HCT116 (cell line): ENCODE results near the gene DOCK2.

ENCODE experiments used
- CEBPB ChIP-seq: IDR thresholded peaks from 2 replicates; pipeline ENCODE4 v1.6.1; 2012; ENCODE audit warnings: low read depth
- EZH2phosphoT487 ChIP-seq: fragments of 200-600 bp; IDR thresholded peaks from 2 replicates; pipeline ENCODE4 v1.6.1; 2018; ENCODE audit warnings: antibody characterized with exemption, borderline replicate concordance
- JUND ChIP-seq: IDR thresholded peaks from 2 replicates; pipeline ENCODE4 v1.6.1; 2012
- YY1 ChIP-seq: IDR thresholded peaks from 2 replicates; pipeline ENCODE4 v1.6.1; 2011; ENCODE audit warnings: low read length, low read depth, moderate library complexity, mild to moderate bottlenecking; ENCODE audit not compliant: insufficient replicate concordance; ENCODE audit errors: extremely low read depth
- ZNF274 ChIP-seq: fragments of 200-500 bp; sonication (Bioruptor generic); IDR thresholded peaks from 2 replicates; pipeline ENCODE4 v1.6.1; 2014; ENCODE audit warnings: mild to moderate bottlenecking, low read depth, low read length, inconsistent platforms
- TF ChIP-seq, protein P1 (sequence below), 3 experiments: fragments of 200-600 bp in 1 of 3; sonication (generic) in 1 of 3; IDR thresholded peaks in 2 of 3; conservative IDR thresholded peaks in 1 of 3; 2 replicates each; pipeline ENCODE4 v1.5.1; 2012 to 2017; ENCODE audit warnings: low read depth in 2 of 3, low read length in 2 of 3, antibody characterized with exemption in 1 of 3, borderline replicate concordance in 1 of 3, control low read depth in 1 of 3, mild to moderate bottlenecking in 1 of 3, mixed read lengths in 1 of 3, mixed run types in 1 of 3, moderate library complexity in 1 of 3; ENCODE audit not compliant: insufficient read depth in 1 of 3

GRCh38 chr5:170067574-170068170 lies 430.6 kb downstream of the DOCK2 start:
- TF ChIP-seq YY1 (no peak), CEBPB (no peak), EZH2phosphoT487 (no peak), ZNF274 (no peak), JUND (no peak)
- TF ChIP-seq, protein P1, sequence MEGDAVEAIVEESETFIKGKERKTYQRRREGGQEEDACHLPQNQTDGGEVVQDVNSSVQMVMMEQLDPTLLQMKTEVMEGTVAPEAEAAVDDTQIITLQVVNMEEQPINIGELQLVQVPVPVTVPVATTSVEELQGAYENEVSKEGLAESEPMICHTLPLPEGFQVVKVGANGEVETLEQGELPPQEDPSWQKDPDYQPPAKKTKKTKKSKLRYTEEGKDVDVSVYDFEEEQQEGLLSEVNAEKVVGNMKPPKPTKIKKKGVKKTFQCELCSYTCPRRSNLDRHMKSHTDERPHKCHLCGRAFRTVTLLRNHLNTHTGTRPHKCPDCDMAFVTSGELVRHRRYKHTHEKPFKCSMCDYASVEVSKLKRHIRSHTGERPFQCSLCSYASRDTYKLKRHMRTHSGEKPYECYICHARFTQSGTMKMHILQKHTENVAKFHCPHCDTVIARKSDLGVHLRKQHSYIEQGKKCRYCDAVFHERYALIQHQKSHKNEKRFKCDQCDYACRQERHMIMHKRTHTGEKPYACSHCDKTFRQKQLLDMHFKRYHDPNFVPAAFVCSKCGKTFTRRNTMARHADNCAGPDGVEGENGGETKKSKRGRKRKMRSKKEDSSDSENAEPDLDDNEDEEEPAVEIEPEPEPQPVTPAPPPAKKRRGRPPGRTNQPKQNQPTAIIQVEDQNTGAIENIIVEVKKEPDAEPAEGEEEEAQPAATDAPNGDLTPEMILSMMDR (IDR thresholded peaks at IDR 0.05 in 2 of 3, conservative IDR thresholded peaks at IDR 0.05 in 1 of 3; ENCODE audit: borderline replicate concordance in 1 of 3, insufficient read depth in 1 of 3, low read depth in 2 of 3, low read length in 2 of 3): no peak
